Midbrain (tissue), 1 donor: ENCODE data around the gene EFCAB5.
"Not testable (repeated sequence)": the region's sequence is repeated elsewhere in the genome, so short reads cannot be mapped to it uniquely, and the experiment has no call there.

Experiments used
- DNase-seq: peaks from one replicate; lab custom pipeline; 2025; lab: John Stamatoyannopoulos, UW

EFCAB5 gene

DNA sequence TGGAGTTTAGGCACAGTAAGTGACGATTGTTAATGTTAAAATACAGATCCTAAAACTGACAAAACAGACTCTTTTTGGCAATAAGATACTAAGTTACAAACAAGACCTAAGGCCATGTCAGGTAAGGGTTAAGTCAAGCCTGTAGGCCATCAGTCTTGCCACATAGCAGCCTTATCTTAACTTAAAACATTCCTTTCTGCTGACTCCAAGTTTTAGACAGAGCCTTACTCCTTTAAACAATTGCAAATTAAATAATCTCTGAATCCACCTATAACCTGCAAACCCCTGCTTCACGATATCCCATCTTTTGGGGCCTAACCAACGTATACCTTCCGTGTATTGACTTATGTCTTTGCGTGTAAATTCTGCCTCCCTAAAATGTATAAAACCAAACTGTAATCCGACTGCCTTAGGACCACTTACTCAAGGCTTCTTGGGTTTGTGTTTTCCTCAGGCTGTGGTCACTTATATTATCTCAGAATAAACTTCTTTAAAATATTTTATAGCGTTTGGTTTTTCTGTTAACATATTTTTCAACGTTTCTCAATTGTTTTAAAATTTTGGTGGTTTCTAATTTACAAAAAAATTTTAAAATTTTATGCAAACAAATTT is 64.4 kb downstream of the EFCAB5 start:
- DNase-seq = no peak

DNA sequence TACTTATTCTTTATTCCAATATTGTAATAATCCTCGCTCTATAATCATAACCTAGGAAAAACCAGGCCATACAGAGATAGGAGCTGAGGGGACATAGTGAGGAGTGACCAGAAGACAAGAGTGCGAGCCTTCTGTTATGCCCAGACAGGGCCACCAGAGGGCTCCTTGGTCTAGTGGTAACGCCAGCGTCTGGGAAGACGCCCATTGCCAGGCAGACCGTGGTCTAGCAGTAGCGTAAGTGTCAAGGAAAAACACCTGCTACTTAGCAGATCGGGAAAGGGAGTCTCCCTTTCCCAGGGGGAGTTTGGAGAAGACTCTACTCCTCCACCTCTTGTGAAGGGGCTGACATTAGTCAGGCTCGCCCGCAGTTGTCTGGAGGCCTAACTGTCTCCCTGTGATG is 70.5 kb downstream of the EFCAB5 start:
- DNase-seq = not testable (repeated sequence)

DNA sequence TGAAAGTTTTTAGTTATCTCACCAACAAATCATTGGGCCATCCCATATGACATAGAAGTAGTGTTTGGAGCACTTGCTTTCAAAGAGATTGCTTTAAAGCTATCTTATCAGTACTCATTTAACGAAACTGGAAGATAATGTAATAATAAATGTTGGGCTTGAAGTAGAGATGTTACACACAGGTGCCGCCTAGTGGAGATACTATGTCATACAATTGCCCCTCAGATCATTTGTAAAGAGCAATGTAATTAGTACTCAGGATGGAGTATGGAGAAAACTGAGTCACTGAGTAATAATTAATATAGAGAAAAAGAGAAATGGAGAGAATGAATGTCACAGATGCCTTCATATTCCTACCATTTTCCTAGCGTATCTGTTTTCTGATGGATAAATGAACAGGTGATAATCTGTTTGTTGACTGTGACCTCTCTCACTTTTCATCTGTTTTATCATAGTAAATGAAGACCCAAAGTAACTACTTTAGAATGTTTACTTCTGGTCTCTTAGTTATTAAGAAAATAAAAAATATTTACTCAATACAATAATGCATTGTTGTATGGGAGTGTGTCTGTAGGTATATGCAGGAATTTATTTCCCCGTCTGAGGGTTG is 80.4 kb downstream of the EFCAB5 start:
- peak; percentile 13 for DNase-seq

DNA sequence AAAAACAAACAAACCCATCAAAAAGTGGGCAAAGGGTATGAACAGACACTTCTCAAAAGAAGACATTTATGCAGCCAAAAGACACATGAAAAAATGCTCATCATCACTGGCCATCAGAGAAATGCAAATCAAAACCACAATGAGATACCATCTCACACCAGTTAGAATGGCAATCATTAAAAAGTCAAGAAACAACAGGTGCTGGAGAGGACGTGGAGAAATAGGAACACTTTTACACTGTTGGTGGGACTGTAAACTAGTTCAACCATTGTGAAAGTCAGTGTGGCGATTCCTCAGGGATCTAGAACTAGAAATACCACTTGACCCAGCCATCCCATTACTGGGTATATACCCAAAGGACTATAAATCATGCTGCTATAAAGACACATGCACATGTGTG is 83.9 kb downstream of the EFCAB5 start:
- DNase-seq = not testable (repeated sequence)

DNA sequence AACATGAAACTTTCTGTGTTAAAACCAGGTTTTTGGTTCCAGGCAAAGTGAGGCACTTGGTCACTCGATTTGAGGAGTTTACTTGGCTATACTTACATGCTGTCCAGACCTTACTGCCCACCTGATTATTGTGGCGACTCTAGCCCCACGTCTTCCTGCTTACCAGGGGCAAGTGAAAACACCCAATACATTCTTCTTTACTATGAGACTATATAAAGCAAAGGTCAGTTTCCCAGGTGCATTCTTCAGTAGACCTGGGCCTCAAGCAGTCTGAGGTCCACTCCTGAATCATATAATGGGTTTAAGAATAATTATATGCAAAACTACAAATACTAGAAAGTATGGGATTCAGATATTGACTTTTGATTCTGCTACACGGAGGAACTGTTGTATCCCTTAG is 86.2 kb downstream of the EFCAB5 start:
- no peak for DNase-seq

DNA sequence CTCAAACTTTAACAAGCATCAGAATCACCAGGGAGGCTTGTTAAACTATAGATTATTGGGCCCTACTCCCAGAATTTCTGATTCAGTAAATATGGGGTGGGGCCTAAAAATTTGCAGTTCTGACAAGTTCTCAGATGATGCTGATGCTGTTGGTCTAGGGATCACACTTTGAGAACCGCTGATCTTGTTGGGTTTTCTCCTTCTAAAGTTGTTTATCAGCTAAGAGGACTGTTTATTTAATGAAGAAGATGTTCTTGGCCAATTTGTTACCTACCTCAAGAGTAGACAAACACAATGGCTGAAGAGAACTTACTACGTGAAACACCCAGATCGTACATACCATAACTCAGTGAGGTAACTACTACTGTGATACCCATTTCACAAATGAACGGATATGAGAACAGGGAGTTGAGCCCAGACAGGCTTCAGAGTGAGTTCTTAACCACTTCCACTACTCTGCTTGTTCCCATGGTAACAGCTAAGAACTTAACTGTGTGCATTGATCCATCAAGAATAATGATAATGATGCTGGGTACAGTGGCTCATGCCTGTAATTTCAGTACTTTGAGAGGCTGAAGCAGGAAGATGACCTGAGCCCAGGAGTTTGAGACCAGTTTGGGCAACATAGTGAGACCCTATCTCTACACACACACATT is 89.9 kb downstream of the EFCAB5 start:
- no peak for DNase-seq

DNA sequence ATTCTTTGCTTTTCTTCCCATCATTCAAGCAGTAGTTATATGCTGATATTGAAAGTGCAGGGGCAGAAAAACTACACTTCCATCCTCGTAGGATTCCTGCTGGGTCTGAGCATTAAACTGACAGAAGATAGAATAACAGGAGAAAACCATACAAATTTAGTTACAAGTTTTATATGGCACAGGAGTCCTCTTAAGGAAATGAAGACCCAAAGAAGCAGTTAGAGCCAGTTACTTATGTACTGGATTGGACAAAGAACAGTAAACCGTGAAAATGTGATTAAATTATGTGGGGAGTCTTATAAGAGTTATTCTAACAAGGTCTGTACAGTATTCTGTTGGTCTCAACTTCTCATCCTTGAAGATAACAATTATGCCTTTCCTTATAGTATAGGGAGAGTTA is 93.9 kb downstream of the EFCAB5 start:
- no peak for DNase-seq

DNA sequence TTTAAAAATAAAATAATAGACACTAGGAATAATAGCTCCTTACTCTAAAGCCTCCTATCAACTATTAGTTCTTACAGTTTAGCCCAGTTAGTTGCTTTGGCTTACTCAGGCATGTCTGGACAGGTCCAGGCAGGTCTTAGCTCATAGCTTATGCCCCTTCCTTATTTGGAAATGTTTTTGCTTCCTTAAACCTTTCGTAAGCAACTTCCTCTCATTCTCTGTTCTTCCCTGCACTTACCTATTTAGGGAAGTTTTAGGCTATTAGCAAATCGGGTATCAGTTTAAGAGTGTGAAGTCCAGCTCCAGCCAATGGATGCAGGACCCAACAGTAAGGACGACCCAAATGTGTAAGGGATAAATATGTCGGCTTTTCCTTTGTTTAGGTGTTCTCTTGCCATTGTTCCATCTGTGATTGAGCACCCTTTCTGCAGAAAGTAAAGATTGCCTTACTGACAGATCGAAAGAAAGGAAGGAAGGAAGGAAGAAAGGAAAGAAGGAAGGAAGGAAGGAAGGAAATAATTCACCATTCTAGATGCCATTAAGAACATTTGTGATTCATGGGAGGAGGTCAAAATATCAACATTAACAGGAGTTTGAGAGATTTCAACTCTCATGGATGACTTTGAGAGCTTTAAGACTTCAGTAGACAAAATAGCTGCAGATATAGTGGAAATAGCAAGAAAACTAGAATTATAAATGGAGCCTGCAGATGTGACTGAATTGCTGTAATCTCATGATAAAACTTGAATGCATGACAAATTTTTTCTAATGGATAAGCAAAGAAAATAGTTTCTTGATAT is 99.5 kb downstream of the EFCAB5 start:
- DNase-seq = not testable (repeated sequence)

DNA sequence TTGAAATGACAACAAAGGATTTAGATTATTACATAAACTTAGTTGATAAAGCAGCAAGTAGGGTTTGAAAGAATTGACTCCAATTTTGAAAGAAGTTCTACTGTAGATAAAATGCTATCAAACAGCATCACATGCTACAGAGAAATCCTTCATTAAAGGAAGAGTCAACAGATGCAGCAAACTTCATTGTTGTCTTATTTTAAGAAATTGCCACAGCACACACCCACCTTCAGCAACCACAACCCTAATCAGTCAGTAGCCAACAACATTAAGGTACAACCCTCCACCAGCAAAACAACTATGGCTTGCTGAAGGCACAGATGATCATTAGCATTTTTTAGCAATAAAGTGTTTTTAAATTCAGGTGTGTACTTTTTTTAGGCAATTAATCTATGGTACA is 100.1 kb downstream of the EFCAB5 start:
- no peak for DNase-seq

DNA sequence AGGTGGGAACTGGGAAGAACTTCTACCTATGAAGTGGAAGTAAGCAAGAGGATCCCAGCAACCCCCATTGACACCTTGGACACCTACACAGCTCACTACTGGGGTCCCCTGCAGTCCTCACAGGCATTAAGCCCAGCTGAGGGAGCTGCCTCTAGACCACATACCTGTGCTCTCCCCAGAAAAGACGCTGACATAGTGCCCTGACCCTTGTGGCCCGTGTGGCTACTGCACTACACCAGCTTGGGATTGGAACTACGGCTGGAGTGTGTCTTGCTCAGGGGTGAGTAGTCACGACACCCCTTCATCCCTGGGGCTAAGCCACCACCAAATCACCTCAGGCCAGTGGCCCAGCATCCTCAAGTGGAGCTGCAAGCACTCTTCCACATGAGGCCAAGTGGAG is 120.9 kb downstream of the EFCAB5 start:
- no peak for DNase-seq

DNA sequence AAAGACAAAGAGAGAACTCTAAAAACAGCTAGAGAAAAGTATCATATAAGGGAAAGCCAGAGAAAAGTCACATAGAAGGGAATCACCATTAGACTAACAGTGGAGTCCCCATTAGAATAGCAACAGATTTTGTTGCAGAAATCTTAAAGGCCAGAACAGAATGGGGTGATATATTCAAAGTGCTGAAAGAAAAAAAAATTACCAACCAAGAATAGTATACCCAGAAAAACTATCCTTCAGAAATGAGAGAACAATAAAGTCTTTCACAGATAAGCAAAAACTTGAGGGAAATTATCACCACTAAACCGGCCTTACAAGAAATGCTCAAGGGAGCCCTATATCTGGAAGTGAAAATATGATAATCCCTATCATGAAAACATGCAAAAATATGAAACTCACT is 123.3 kb downstream of the EFCAB5 start:
- DNase-seq = no peak

DNA sequence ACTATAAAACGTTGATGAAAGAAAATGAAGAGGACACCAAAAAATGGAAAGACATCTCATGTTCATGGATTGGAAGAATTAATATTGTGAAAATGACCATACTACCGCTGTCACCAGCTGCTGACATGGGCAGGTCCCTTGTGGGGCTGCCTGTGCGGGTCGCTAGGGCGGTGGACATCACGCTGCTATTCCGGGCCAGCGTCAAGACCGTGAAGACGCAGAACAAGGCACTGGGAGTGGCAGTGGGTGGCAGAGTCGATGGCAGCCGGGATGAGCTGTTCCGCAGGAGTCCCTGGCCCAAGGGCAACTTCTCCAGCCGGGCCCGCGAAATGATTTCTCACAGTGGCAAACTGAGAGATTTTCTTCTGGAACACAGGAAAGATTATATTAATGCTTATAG is 127.0 kb downstream of the EFCAB5 start:
- no peak for DNase-seq

DNA sequence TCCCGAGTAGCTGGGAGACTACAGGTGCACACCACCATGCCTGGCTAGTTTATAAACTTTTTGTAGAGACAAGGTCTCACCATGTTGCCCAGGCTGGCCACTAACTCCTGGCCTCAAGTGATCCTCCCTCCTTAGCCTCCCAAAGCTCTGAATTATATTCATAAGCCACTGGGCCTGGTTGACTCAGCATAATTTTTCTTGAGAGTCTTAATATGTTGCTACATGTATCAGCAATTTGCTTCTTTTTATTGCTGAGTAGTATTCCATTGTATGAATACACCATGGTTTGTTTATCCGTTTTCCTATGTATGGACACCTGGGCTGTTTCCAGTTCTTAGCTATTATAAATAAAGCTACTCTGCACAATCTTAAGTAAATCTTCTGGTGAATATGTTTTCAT is 132.8 kb downstream of the EFCAB5 start:
- DNase-seq = no peak

DNA sequence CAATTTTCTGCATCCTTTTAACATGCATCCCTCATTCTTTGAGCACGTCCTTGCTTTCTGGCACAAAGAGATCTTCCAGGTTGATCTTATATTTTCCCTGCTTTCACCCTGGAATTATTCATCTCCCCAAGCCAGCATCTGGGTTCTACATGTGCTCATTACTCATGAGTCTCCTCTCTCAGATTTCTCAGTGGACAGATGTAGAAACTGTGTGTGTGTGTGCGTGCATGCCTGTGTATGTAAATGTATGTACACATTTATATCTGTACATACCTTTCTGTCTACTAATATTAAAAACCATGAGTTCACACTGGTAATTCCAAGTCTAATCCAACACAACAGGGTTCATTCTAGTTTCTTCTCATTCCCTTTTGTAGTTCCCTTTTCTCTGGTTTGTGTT is 133.3 kb downstream of the EFCAB5 start:
- DNase-seq = no peak

DNA sequence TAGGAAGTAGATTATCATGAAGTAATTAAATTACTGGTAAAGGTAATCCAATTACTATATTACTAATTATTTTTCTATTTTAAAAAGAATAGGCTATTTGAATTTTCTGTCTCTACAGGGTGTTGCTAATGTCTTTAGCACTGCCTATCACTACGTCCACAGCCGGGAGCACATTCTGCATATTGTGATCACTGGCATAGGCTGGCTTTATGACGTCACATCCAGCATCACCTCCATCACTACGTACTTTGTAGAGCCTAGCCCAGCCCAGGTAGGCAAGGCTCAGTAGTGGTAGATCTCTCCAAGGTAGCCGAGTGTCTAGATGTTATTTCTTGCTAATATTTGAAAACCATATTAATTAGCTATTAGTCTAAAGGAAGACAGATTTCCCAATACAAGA is 141.3 kb downstream of the EFCAB5 start:
- no peak for DNase-seq

DNA sequence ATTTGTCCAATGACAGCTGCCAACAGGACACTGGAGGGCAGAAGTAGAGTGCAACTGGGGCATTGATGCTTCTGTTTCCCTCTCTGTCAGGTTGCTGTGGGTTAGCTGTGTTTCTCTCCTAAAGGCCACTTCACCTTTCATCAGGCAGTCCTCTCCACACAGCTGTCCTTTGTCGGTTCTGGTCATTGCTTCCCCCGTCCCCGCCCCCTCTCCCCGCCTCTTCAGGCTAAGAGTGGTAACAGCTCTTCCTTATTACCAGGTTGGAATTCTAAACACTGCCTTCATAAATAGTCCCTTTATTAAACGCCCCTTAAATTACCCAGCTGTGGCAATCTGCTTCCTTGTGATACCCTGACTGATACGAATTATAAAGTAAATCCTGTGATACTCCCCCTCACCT is 143.4 kb downstream of the EFCAB5 start:
- no peak for DNase-seq

DNA sequence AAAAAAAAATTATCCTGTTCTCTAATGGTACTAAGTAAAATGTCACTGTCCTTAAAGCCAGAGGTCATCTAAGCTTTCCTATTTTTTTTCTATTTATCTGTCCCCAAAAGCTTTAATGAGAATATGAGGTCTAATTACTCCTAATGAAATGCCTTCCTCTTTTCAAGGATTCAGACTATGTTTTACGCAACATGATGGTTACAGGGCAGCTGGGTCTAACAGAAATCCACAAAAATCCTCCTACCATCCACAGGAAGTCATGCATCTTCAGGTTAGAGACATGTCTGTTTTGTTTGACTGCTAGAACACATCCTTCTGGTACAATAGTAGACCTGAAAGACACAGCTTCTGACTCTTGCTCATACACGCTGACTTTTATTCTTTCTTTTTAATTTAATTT is 145.5 kb downstream of the EFCAB5 start:
- no peak for DNase-seq

DNA sequence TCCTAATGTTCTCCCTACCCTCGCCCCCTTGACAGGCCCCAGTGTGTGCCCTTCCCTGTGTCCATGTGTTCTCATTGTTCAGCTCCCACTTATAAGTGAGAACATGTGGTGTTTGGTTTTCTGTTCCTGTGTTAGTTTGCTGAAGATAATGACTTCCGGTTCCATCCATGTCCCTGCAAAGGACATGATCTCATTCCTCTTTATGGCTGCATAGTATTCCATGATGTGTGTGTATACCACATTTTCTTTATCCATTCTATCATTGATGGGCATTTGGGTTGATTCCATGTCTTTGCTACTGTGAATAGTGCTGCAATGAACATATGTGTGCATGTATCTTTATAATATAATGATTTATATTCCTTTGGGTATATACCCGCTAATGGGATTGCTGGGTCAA is 146.0 kb downstream of the EFCAB5 start:
- not testable (repeated sequence) for DNase-seq

DNA sequence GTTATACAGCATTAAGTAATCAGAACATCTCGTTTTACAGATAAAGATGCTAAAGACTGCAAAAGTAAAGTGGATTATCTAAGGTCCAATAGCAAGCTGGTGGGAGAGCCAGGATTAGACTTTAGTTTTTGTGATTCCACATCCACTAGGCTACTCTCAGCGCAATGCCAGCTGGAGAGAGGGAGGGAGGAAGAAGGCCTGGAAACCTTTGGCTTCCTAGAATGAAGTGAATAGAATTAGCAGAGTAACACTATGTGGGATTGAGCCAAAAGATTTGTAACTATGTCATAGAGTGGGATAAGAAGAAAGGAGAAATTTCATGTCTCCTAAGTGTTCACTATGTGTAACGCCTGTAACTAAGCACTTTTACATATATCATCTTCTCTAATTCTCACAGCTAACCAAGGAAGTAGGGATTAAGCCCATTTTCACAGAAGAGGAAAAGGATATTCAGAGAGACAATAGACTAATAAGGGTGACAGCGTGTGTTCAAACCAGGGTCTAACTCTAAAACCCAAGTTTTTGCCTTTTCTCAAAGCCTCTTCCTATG is 149.8 kb downstream of the EFCAB5 start:
- DNase-seq = no peak

DNA sequence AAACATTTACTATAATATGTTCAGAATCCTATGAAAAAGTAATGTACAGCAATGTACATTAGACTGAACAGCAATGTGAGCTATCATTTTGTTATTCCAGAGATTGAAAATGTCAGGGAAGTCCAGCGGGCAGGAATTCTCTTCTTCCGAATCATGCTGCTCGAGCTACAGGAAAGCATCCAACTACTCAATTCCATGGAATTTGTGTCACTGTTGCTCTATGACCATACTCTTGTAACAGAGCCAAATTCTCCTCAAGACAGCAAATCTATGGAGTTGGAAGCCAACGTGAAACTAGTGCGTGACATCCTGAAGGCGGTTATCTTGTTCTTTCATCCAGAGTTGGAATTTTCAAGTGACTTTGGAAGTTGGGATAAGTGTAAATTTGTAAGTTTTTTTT is 150.3 kb downstream of the EFCAB5 start:
- no peak for DNase-seq

DNA sequence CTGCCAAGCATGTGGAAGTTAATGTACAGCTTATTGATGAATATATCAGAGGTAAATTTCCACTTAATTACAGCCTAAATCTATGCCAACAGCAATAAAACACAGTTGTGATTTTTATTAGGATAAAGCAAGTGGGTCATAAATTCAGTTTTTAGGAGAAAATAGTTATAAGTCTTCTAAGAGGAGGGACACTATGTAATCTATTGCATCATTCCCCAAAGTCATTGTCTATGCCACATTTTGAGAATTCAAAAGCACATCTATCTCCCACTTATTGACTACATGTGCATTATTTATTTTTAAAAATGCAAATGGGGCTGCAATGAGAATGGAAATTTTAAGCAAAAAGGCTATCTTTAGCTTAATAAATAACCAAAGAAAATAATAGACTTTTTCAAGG is 151.5 kb downstream of the EFCAB5 start:
- DNase-seq = no peak

DNA sequence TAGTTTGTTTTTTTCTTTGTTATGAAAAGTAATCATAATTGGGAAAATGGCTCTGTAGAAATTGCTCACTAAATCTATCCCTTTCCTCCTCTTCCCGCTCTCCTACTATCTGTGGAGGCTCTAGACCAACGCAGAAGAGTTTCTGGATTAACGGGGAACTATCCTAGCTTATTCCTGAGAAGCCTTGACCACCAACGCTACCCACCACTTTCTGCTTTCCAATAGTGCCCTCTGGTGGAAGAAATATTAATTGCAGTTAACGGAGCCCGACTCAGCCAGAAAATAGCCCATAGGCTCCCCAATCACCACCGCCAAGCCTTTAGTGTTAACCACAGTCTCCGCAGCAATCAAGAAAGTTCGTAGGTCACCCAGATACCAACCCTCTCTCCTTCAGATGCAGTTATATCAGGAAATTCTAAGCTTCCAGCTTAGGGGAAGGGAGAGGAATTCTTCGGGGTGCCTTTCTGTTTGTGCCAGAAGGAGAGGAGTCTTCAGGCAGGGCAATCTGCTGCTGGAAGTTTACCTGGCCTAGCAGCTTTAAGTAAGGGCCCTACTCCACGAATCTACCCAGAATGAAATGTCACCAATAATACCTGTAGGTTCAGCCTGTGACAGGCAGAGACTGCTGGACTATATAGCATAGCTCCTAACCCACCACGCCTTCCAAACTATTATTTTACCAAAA is 152.2 kb downstream of the EFCAB5 start:
- peak; percentile 73 for DNase-seq
